Panc1 (cell line): ENCODE measurements around the gene BCL2L11. TPM values are rescaled to one million over a fixed set of nuclear protein-coding genes. Genes with fewer than 3 reads are reported as not detected.

ENCODE experiments used
- ATAC-seq: fragments of 200-7000 bp; cut with Tn5 transposase; 2 replicates; pipeline ENCODE4 v1.9.1; 2020; ENCODE audit warnings: mild to moderate bottlenecking, moderate library complexity
- BruUV-seq: library from RNA; stranded (reverse); fragments of 400-500 nt; replicated peaks from 2 replicates; lab custom pipeline; 2021; lab: Mats Ljungman, UMichigan
- CTCF ChIA-PET: fragments of 300-600 bp; sonication (Branson Sonifier 250); formaldehyde crosslinking; loops from one replicate; lab custom pipeline; 2022; ENCODE audit warnings: antibody characterized with exemption; lab: Charles Lee
- POLR2A ChIA-PET: fragments of 300-600 bp; sonication (Branson Sonifier 250); formaldehyde crosslinking; loops from one replicate; lab custom pipeline; 2022; ENCODE audit warnings: antibody characterized with exemption; lab: Charles Lee
- DNase-seq: peaks from one replicate; pipeline ENCODE4 v3.0.0-alpha.2; 2010; ENCODE audit warnings: low read depth, low spot score
- H3K27ac ChIP-seq: 2 replicates; pipeline ENCODE4 v1.5.1; 2011; ENCODE audit warnings: mild to moderate bottlenecking, low read length, inconsistent platforms
- H3K27me3 ChIP-seq: fragments of 200-500 bp; sonication (Bioruptor generic); 2 replicates; pipeline ENCODE4 v1.6.0; 2014; ENCODE audit warnings: low read length, inconsistent platforms; ENCODE audit not compliant: control insufficient read depth, insufficient read depth
- H3K36me3 ChIP-seq: fragments of 200-500 bp; sonication (Bioruptor generic); 2 replicates; pipeline ENCODE4 v1.5.1; 2014; ENCODE audit warnings: inconsistent platforms, mild to moderate bottlenecking, low read length, moderate library complexity; ENCODE audit not compliant: control insufficient read depth, insufficient read depth
- H3K4me1 ChIP-seq: 2 replicates; pipeline ENCODE4 v1.5.1; 2011; ENCODE audit warnings: inconsistent platforms, mild to moderate bottlenecking, low read length, moderate library complexity; ENCODE audit not compliant: control insufficient read depth, insufficient read depth
- H3K4me3 ChIP-seq, 2 experiments: 2 replicates each; pipeline ENCODE4 v1.5.1; 2011 to 2012; ENCODE audit warnings: low read depth in 2 of 2, low read length in 2 of 2, mild to moderate bottlenecking in 2 of 2, inconsistent platforms in 1 of 2, moderate library complexity in 1 of 2
- H3K9me3 ChIP-seq: fragments of 200-500 bp; sonication (Bioruptor generic); 2 replicates; pipeline ENCODE4 v1.5.1; 2014; ENCODE audit warnings: low read depth, mild to moderate bottlenecking, inconsistent platforms, low read length, moderate library complexity; ENCODE audit not compliant: control insufficient read depth, insufficient read depth
- CTCF ChIP-seq: fragments of 450-650 bp; IDR thresholded peaks from 2 replicates; pipeline ENCODE4 v1.5.1; 2017; ENCODE audit warnings: mild to moderate bottlenecking
- POLR2AphosphoS5 ChIP-seq: IDR thresholded peaks from 2 replicates; pipeline ENCODE4 v1.6.1; 2012; ENCODE audit warnings: mild to moderate bottlenecking, low read depth, low read length, moderate library complexity
- REST ChIP-seq, 2 experiments: IDR thresholded peaks; 2 replicates each; pipeline ENCODE4 v1.6.1; 2011 to 2012; ENCODE audit warnings: low read depth in 2 of 2, control low read depth in 1 of 2, low read length in 1 of 2, mild to moderate bottlenecking in 1 of 2, moderate library complexity in 1 of 2; ENCODE audit not compliant: insufficient read depth in 1 of 2
- SIN3A ChIP-seq: IDR thresholded peaks from 2 replicates; pipeline ENCODE4 v1.6.1; 2012; ENCODE audit warnings: low read depth, mild to moderate bottlenecking, low read length, moderate library complexity, borderline replicate concordance; ENCODE audit not compliant: insufficient read depth
- TCF7L2 ChIP-seq: IDR thresholded peaks from 2 replicates; pipeline ENCODE4 v1.6.1; 2011; ENCODE audit warnings: mild to moderate bottlenecking, low read depth, low read length, inconsistent platforms
- in situ Hi-C: cut with HindIII; loops from 2 replicates; pipeline ENCODE4 v1.10.0; 2016; ENCODE audit warnings: low sequenced_read_pairs, low pct_unique_long_range_greater_than_20kb
- intact Hi-C: fragments of 100-400 bp; cut with micrococcal nuclease; formaldehyde crosslinking; loops from one replicate; pipeline ENCODE4 v1.10.0; 2022; ENCODE audit not compliant: unreplicated experiment
- total RNA-seq: library from RNA; stranded (reverse); gene quantifications from one replicate; pipeline ENCODE4 v1.2.1, GENCODE V29; 2021; ENCODE audit not compliant: unreplicated experiment

BCL2L11 gene
- total RNA-seq, 1 experiment from 2014 or later = 43.8 TPM

DNA sequence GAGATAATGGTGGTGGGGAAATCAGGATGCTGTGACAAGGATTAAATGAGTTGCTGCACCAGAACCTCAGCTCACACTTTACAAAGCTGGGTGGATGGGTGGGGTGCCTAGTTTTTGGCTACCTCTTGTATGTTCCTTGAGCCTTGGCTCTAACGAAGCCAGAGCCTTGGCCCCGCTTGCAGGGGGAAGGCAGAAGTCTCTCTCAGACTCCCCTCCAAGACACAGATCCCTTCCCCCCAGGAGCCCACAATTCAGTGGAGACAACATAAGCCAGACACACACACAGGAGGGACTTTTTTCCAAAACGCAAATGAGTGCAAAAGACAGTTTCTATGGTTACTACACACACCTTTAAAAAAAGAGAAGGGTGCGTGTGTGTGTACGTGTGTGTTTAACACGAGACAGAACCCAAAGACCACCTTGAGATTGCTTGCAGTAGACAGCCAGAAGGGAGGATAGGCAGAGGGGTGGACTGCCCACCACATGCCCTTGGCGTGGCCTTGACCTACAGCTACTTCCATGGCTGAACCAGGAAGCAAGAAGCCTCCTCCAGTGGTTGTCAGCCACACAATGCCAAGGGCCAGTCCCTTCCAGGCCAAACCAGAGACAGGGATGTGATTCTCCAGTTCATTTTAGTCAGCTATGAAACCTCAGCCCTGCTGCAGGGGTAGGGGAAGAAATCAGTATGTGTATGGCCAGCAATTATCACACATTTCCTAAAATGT is 70.3 kb downstream of the BCL2L11 start:
- ChIA-PET CTCF (no interaction called here), POLR2A (no interaction called here)
- Histone ChIP-seq H3K27ac (no peak overlapping the region), H3K36me3 (no peaks in the 10 kb centered on the region), H3K4me3 (no peak overlapping the region), H3K27me3 (no peaks in the 10 kb centered on the region), H3K4me1 (peaks cover 5% of the 10 kb centered on the region; the same call in 1 of the 2 replicates), H3K9me3 (no peaks in the 10 kb centered on the region)
- ATAC-seq = no peak
- in situ Hi-C loops = no loop called here
- no peak for DNase-seq
- TF ChIP-seq CTCF (no peak), SIN3A (no peak), REST (IDR thresholded peaks at IDR 0.05; ENCODE audit: insufficient read depth in 1 of 2, low read depth in 2 of 2, low read length in 1 of 2) (no peak), TCF7L2 (no peak), POLR2AphosphoS5 (no peak)
- intact Hi-C loops = no loop called here
- BruUV-seq = no TSS peak

DNA sequence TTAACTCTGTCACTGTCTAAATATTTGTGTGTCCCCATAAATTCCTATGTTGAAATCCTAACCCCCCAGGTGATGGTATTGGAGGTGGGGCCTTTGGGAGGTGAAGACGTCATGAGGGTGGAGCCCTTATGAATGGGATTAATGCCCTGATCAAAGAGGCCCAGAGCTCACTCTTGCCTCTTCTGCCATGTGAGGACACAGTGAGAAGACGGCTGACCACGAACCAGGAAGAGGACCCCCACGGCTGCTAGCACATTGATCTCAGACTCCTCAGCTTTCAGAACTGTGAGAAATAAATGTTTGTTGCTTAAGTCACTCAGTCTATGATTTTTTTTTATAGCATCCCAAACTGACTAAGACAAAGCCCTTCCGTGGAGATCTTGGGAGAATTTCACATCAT is 71.2 kb downstream of the BCL2L11 start:
- Histone ChIP-seq H3K4me3 (no peak overlapping the region), H3K27me3 (no peaks in the 10 kb centered on the region), H3K4me1 (no peaks in the 10 kb centered on the region), H3K9me3 (no peaks in the 10 kb centered on the region), H3K27ac (no peak overlapping the region), H3K36me3 (no peaks in the 10 kb centered on the region)
- no peak for DNase-seq
- ChIA-PET CTCF (no interaction called here), POLR2A (no interaction called here)
- ATAC-seq = no peak
- in situ Hi-C loops (no loop called here), intact Hi-C loops (no loop called here)
- TF ChIP-seq TCF7L2 (no peak), SIN3A (no peak), CTCF (no peak), POLR2AphosphoS5 (no peak), REST (IDR thresholded peaks at IDR 0.05; ENCODE audit: insufficient read depth in 1 of 2, low read depth in 2 of 2, low read length in 1 of 2) (no peak)
- BruUV-seq = no TSS peak
